Measurements from ENCODE around the gene PHF1.

The PHF1 gene

DNA sequence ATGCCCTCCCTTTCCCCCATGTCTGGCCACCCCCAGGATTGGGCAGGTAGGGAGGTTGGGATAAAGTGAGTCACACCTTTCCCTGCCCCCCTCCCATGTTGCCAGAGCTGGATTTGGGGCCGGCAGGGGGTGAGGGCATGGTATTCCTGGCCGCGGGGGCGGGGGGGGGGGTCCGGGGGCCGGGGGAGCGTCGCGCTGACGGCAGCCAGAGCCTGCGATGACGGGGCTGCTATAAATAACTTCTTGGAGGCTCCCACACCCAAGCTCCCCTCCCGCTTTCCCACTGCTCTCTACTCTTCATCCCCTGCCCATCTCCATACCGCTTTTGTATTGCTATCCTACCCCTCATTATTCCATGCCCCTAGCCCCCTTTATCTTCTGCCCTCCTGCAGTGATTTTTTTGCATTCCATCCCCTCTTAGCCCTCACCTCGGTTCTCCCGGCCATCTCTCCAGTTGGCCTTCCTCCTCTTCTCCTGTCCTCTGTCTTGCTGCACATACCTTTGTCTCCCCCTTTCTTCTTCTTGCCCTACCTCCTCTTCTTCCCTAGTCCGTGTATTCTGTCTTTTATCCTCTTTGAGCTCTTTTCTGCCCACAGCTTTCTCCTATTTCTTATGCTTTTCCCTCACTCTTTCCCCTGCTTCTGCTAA is 22.9 kb downstream of the PHF1 start:
- DNase-seq = no peak

DNA sequence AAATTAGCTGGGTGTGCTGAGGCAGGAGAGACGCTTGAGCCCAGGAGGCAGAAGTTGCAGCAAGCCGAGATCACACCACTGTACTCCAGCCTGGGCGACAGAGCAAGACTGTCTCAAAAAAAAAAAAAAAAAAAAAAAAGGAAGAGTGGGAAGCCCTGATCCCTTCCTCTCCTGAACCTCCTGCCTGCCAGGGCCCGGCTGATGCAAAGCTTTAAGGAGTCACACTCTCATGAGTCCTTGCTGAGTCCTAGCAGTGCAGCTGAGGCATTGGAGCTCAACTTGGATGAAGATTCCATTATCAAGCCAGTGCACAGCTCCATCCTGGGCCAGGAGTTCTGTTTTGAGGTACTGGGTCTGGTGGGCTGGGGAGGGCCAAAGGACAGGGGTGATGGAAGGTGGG is 24.1 kb downstream of the PHF1 start:
- no peak for DNase-seq

DNA sequence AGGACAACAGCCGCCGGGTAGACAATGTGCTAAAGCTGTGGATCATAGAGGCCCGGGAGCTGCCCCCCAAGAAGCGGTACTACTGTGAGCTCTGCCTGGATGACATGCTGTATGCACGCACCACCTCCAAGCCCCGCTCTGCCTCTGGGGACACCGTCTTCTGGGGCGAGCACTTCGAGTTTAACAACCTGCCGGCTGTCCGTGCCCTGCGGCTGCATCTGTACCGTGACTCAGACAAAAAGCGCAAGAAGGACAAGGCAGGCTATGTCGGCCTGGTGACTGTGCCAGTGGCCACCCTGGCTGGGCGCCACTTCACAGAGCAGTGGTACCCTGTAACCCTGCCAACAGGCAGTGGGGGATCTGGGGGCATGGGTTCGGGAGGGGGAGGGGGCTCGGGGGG is 26.9 kb downstream of the PHF1 start:
- no peak for DNase-seq

DNA sequence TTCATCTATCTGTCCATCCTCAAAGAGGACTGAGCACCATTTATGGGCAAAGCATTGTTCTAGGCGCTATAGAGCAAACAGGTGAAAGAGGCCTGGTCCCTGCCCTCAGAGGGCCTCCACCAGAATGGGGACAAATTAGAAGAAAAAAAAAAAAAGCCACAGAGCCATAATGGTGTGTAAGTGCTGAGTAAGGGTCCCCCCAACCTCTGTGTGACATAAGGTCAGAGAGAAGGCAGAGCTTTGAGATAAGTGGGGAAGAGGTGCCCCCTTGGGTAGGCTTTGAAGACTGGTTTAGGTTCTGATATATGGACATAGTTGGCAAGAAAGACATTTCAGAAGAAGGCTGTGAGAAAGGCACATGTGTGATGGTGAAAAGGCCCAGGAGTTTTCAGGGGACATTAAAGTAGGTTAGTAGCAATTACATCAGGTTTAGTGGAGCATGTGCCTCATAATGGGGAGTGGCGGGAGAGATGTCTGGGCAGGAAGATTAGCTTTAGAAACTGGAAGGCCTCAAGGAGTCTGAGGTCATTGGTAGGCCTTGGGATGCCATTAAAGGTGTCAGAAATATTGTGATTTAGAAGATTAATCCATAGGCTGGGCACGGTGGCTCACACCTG is 28.3 kb downstream of the PHF1 start:
- DNase-seq = no peak

DNA sequence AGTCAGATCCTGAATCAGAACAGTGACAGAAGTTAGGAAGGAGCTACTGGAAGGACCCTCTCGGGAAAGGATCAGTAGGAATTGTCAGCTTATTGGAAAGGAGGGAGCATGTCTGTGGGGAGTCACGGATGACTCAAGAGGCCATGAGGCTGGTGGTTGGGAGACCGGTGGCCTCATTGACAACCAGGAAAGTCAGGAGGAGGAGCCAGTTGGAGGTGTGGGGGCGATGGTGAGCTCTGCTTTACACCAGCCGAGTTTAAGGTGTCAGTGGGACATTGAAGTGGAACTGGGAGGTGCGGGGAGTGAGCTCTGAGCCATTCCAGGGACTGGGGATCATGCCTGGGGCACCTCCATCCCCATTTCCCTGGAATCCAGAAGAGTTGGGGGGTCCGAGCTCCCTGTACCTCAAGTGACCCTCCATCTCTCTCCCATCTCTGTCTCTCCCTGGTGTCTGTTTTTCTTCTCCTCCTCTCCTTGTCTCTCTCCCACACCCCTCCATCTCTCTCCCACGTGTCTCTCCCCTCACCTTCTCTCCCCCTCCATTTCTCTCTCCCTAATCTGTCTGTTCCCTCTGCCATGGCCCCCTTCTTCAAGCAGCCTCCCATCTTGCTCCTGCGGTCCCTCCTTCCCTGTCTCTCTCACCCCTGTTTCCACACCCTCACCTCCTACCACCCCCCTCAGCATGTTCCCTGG is 29.3 kb downstream of the PHF1 start:
- no peak for DNase-seq

DNA sequence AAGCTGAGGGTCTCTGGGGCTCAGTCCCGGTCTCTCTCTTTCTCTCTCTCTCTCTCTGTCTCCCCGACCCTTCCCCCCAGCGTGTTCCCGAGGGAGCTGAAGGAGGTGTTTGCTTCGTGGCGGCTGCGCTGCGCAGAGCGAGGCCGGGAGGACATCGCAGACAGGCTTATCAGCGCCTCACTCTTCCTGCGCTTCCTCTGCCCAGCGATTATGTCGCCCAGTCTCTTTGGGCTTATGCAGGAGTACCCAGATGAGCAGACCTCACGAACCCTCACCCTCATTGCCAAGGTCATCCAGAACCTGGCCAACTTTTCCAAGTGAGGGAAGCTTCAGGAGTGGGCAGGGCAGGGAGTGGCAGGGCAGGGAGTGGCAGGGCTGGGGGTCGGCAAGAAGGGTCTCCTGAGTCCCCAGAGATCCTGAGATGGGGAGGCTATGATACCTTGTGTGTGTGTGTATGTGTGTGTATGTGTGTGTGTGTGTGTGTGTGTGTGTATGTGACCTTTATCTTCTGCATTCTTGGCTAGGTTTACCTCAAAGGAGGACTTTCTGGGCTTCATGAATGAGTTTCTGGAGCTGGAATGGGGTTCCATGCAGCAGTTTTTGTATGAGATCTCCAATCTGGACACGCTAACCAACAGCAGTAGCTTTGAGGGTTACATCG is 30.0 kb downstream of the PHF1 start:
- no peak for DNase-seq

DNA sequence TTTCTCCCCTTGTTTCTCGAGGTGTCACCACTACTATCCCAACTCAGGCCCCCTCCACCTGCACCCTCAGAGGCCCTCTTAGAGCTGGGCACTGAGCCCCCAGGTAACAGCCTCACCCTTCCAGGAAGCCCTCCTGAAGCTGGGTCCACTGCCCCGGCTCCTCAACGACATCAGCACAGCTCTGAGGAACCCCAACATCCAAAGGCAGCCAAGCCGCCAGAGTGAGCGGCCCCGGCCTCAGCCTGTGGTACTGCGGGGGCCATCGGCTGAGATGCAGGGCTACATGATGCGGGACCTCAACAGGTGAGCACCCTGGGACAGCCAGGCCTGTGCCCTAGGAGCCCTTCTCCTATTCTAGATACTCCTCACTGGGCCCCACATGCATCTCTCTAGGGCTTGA is 30.6 kb downstream of the PHF1 start:
- no peak for DNase-seq

DNA sequence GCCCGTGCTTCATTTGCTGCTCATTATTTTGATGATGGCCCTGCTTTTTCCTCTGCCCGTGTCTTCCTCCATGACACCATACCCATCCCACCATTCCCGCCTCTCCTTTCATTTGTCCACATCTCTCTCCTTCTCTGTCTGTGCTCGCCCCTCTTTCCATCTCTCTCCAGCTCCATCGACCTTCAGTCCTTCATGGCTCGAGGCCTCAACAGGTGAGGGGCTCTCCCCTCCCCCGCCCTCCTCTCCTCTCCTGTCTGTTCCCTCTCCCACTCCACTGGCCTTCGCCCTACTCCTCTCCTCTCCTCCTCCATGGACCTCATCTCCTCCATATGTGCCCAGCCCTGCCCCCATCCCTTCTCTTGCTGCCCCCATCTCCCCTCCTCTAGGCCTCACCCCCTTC is 31.5 kb downstream of the PHF1 start:
- no peak for DNase-seq

DNA sequence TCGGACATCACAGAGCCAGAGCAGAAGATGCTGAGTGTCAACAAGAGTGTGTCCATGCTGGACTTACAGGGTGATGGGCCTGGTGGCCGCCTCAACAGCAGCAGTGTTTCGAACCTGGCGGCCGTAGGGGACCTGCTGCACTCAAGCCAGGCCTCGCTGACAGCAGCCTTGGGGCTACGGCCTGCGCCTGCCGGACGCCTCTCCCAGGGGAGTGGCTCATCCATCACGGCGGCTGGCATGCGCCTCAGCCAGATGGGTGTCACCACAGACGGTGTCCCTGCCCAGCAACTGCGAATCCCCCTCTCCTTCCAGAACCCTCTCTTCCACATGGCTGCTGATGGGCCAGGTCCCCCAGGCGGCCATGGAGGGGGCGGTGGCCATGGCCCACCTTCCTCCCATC is 32.2 kb downstream of the PHF1 start:
- no peak for DNase-seq

DNA sequence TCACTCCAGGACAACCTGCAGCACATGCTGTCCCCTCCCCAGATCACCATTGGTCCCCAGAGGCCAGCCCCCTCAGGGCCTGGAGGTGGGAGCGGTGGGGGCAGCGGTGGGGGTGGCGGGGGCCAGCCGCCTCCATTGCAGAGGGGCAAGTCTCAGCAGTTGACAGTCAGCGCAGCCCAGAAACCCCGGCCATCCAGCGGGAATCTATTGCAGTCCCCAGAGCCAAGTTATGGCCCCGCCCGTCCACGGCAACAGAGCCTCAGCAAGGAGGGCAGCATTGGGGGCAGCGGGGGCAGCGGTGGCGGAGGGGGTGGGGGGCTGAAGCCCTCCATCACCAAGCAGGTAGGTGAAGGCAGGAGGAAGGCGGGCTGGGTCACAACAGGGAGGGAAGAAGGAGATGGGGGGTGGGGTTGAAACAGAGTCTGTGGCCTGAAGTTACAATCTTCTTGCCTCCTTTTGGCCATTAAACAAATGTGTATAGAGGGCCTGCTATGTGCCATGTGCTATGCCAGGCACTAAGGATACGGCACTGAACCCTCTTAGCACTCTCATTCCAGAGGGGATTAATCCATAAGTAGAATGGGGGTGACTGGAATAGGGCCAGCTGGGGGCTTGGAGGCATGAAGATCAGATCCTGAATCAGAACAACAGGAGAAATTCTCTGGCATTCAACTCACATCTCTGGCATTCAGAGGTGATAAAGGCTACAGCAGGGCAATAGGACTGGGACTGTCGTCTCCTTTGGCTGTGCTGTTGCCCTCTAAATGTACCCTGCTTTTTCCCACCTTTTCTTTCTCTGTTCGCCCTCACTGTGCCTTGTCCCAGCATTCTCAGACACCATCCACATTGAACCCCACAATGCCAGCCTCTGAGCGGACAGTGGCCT is 33.0 kb downstream of the PHF1 start:
- DNase-seq = no peak

DNA sequence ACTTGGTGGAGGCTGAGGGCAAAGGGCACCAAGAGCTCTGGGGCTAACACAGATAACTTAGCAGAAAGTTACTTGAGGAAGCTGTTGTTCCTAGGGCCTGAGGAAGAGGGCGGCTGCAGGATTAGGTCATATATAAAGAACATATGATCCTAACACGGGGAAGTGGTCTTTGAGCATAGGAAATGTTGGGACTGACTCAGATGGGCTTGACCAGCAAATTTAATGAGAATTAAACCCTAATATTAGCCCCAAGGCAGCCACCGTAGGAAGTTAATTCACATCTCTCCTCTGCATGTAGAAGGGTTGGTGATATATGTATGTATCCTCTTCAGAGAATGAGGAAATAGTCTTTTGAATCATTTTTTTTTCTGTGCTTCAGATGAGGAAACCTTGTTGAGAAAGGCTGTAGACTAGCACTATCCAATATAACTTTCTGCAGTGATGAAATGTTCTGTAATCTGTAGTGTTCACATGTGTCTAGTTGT is 34.3 kb downstream of the PHF1 start:
- DNase-seq = no peak

DNA sequence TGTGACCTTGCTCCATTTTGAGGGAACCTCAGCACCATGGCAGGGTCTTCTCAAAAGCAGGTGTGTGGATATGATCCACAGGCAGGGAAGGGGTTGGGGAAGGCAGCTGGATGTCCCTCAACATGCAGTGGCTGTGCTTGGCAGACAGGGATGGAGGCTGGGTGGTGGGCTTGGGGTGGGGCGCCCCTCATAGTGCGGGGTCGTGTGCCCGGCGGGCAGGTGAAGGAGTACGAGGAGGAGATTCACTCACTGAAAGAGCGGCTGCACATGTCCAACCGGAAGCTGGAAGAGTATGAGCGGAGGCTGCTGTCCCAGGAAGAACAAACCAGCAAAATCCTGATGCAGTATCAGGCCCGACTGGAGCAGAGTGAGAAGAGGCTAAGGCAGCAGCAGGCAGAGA is 35.5 kb downstream of the PHF1 start:
- no peak for DNase-seq

DNA sequence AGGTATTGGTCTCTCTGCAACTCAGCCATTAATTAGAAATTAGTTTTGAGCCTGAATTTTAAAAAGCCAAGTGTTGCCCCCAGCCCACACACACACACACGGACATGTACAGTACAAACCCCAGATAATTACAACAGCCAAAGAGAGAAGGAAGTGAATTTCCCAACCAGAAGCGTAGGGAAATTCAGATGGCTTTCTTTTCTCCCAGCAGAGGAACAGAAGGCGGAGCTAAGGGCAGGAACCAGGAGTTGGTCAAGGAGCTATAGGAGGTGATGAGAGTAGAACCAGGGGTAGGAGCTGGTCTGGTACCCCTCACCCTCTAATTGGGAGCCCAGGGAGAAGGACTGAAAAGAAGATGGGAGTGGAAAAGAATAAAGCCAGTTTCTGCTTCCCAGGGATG is 39.6 kb downstream of the PHF1 start:
- no peak for DNase-seq

DNA sequence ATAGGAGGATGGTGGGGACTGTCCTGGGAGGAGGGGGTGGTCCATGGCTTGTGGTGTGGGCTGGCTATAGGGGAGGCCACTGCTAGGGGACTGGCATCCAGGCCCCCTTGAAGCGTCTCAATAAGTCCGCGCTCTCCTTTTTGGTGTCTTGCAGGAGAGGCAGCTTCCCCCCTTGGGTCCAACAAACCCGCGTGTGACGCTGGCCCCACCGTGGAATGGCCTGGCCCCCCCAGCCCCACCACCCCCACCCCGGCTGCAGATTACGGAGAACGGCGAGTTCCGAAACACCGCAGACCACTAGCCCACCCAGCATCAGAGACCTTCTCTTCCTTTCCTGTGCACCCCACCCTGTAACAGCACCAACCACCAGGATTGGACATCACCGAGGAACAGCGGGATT is 40.8 kb downstream of the PHF1 start:
- no peak for DNase-seq

DNA sequence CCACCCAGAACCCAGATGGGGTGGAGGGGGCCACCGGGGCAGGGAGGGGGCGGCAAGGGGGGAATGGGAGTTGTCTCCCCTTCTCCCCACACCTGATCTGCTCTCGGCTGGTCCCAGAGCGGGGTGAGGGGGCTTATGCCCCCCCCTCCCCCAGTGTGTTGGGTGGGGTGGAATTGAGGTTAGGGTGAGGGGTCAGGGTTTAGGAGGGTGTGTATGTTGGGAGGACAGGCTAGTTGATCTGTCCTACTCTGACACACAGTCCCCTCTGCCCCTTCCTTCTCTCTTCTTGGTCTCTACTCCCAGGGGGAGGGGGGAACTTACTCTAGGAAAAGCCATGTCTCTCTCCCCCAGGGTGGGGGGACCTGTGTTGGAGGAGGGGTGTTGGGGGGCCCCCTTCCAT is 41.7 kb downstream of the PHF1 start:
- no peak for DNase-seq

DNA sequence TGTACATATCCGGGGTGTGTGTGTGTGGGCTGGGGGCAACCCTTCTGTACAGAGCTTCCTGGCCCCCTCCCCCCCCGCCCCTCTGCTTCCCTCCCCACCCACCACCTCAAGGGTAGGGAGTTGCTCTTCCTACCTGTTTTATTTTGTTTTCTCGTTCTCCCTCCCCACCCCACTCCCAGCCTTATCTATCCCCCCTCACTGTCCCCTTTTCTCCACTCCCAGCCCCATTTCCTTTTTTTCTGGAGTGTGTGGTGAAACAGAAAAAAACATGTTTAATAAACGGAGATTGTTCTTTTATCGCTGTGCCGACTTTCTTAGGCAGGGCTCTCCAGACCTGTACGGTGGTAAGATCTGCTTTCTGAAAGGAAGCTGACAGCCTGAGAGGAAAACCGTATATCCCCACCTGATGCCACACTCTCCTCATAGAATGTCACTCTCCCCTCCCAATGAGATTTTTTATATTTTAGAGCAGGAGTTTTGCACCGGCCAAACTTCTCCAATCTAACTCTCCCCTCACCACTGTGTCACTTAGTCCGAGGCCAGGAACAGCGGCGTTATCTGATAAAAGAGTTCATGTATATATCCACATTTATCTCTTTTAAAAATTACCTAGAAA is 42.7 kb downstream of the PHF1 start:
- DNase-seq = peak; percentile 3

DNA sequence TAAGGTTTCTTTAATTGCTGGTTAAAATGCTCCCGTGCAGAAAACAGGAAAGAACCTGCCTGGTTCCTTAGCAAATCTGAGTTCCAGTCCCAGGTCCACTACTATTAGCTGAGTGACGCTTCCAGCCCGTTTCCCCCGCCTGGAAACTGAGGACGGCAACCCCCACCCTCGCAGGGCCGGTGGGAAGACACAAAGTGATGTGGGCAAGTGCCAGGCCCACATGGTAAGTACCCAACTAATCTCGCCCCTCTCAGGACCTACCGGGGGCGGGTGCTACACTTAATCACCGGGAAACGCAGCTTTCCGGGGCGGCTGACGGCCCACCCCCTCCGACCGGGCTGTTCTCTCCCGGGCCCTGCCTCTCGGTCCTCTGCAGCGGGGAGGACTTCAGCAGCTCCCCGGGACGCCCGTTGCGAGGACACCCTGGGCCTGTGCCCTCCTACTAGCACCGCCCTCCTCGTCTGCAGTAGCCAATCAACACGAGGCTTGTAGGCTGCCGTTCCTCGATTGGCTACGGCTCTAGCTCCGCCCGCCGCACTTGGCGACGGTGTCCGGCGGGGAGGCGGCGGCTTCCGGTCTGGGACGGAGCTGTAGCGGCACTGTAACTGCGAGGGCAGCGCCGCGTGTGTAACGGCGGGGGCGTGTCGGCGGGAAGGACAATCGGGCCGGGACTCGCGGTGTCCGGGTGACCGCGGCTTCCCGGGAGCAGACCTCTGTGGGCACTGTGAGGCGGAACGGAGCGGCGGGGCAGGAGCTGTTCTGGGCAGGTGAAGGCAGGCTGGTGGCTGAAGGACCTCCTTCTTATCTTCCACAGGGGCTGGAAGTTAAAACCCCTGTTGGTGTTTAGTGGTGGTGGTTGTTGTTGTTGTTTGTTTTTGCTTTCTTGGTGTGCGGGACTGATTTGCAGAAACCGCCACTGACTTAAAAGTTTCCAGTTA is 43.5 kb downstream of the PHF1 start, which contains the start of gene ZBTB9:
TSS of gene ZBTB9 (plus strand) at position 568 of the 938 bp plus-strand sequence. CDS start 525 bp downstream, outside the sequence.
- DNase-seq = peak; percentile 96

DNA sequence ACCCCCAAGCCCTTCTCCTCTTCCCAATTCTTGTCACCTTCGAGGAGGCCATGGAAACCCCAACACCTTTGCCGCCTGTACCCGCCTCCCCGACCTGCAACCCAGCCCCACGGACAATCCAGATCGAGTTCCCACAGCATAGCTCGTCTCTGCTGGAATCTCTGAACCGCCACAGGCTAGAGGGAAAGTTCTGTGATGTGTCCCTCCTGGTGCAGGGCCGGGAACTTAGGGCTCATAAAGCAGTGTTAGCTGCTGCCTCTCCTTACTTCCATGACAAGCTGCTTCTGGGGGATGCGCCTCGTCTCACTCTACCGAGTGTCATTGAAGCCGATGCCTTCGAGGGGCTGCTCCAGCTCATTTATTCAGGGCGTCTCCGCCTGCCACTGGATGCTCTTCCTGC is 44.2 kb downstream of the PHF1 start:
- DNase-seq = no peak

DNA sequence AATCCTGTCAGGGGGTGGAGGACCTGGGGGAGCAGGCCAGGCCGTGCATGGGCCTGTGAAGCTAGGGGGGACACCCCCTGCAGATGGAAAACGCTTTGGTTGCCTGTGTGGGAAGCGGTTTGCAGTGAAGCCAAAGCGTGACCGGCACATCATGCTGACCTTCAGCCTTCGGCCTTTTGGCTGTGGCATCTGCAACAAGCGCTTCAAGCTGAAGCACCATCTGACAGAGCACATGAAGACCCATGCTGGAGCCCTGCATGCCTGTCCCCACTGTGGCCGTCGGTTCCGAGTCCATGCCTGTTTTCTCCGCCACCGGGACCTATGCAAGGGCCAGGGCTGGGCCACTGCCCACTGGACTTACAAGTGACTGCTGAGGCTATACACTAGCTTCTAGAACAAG is 45.3 kb downstream of the PHF1 start:
- DNase-seq = no peak

DNA sequence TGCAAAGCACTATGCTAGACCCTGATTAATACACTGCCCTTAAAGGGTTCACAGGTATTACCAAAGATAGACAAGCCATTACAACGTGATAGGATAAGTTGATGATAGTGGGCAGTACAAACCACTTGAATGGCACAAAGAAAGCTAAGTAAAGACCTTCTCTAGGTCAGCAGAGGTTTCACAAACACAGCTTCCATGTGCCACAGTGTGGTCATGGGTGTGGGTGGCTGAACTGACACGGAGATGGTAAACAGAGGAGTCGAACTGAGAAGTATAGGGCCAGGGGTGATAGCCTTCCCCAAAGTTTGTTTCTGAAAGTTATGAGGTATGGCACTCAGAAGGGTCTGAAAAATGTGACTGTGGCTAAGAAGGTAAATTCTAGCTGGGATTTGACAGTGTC is 47.9 kb downstream of the PHF1 start:
- no peak for DNase-seq

DNA sequence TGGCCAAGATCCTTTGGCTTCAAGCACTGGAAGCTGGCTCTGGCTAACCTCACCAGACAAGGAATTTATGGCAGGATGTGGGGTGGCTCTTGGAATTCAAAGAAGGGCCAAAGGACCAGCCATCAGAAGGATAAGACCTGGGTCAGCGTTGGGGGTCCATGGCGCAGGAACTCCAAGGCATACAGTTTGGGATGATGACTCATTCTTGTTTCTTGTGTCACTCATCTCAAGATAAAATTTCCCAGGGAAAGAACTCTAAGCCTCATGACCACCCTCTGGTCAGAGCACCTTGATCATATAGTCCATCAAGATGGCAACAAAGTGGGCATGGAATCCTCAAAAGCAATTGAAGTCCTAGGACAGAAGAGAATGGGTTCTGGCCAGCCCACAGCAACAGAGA is 48.4 kb downstream of the PHF1 start:
- DNase-seq = no peak

Measured in NCI-H1105 treated with DMSO at 0.1 percent for 48 hours (cell line).